Lower leg skin (tissue), 3 donors: ENCODE measurements around the gene FAM149A.

ENCODE experiments used
- CTCF ChIP-seq, 3 donors: fragments of 450-650 bp; IDR thresholded peaks; one replicate each; pipeline ENCODE4 v1.5.1; 2016; ENCODE audit warnings: antibody characterized with exemption in 3 of 3, mild to moderate bottlenecking in 3 of 3, moderate library complexity in 2 of 3
- POLR2A ChIP-seq, 2 donors: fragments of 450-650 bp; IDR thresholded peaks; one replicate each; pipeline ENCODE4 v1.6.1; 2016 to 2017; ENCODE audit warnings: antibody characterized with exemption in 2 of 2, mild to moderate bottlenecking in 1 of 2, moderate library complexity in 1 of 2

- TF ChIP-seq CTCF (IDR thresholded peaks at IDR 0.05) (no peak), POLR2A (IDR thresholded peaks at IDR 0.05) (no peak)
Measured at GRCh38 chr4:186189656-186190055, 85.2 kb downstream of the FAM149A start.
